ENCODE data around the gene TRDMT1. TPM values are rescaled to one million over a fixed set of nuclear protein-coding genes. Genes with fewer than 3 reads are reported as not detected.

TRDMT1 gene
- polyA plus RNA-seq, 1 donor from 2014 or later: 25.4 TPM

DNA sequence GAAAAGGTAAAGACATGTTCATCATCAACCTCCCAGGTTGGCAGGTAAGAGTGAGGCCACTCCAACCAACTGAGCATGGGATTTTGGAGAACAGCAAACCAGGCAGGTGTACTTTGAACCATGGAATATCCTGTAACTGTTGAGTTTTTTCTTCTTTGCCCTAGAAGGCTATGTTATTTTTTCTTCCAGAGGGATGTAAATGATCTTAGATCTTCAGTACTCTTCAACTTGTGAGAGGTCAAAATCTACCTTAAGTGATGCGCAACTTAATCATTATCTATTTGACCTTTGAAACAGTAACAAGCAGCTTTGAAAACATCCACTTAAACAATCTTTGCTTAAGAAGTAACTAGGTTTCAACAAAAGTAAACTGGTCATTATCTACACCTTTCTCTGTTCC is 71.7 kb downstream of the TRDMT1 start, which contains the start of gene CUBN:
Gene CUBN (minus strand): TSS at position 71 of the 400 bp plus-strand sequence. CDS start 46 bp downstream, at position 25.
- H4K20me1 ChIP-seq (ENCODE audit: insufficient read depth): no peaks in the 10 kb centered on the region
- no peaks in the 10 kb centered on the region for H3K27me3 ChIP-seq (ENCODE audit: insufficient read depth, low read depth, low read length)
- no peaks in the 10 kb centered on the region for H3K9me2 ChIP-seq (ENCODE audit: insufficient read depth, low read length)
- H3K9me3 ChIP-seq (ENCODE audit: low read length): no peaks in the 10 kb centered on the region
- no peak within 1 kb of the TSS for H2AFZ ChIP-seq (ENCODE audit: low read depth, low read length)
- H3K4me2 ChIP-seq (ENCODE audit: low read length): no peak within 1 kb of the TSS
- H3K27ac ChIP-seq (ENCODE audit: low read length): no peak within 1 kb of the TSS
- H3K4me3 ChIP-seq (ENCODE audit: low read length): no peak within 1 kb of the TSS
- H3K9ac ChIP-seq (ENCODE audit: low read length): no peak within 1 kb of the TSS
- no peaks in the 10 kb centered on the region for H3F3A ChIP-seq (ENCODE audit: insufficient read depth, low read length, poor library complexity, severe bottlenecking)
- H3K79me2 ChIP-seq (replicated peaks; ENCODE audit: insufficient read depth, low read length): no peaks in the 10 kb centered on the region
- TF ChIP-seq, protein P1, sequence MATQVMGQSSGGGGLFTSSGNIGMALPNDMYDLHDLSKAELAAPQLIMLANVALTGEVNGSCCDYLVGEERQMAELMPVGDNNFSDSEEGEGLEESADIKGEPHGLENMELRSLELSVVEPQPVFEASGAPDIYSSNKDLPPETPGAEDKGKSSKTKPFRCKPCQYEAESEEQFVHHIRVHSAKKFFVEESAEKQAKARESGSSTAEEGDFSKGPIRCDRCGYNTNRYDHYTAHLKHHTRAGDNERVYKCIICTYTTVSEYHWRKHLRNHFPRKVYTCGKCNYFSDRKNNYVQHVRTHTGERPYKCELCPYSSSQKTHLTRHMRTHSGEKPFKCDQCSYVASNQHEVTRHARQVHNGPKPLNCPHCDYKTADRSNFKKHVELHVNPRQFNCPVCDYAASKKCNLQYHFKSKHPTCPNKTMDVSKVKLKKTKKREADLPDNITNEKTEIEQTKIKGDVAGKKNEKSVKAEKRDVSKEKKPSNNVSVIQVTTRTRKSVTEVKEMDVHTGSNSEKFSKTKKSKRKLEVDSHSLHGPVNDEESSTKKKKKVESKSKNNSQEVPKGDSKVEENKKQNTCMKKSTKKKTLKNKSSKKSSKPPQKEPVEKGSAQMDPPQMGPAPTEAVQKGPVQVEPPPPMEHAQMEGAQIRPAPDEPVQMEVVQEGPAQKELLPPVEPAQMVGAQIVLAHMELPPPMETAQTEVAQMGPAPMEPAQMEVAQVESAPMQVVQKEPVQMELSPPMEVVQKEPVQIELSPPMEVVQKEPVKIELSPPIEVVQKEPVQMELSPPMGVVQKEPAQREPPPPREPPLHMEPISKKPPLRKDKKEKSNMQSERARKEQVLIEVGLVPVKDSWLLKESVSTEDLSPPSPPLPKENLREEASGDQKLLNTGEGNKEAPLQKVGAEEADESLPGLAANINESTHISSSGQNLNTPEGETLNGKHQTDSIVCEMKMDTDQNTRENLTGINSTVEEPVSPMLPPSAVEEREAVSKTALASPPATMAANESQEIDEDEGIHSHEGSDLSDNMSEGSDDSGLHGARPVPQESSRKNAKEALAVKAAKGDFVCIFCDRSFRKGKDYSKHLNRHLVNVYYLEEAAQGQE (IDR thresholded peaks at IDR 0.05; ENCODE audit: borderline replicate concordance): no peak
- TF ChIP-seq TAF1 (IDR thresholded peaks at IDR 0.05; ENCODE audit: low read depth) (no peak), SMC3 (conservative IDR thresholded peaks at IDR 0.05; ENCODE audit: poor library complexity) (no peak), MXI1 (conservative IDR thresholded peaks at IDR 0.05; ENCODE audit: poor library complexity, severe bottlenecking) (no peak), EZH2 (IDR thresholded peaks at IDR 0.05; ENCODE audit: borderline replicate concordance, insufficient read depth, low read length, poor library complexity, severe bottlenecking) (no peak), RAD21 (conservative IDR thresholded peaks at IDR 0.05) (no peak), EP300 (conservative IDR thresholded peaks at IDR 0.05; ENCODE audit: poor library complexity, severe bottlenecking) (no peak), POLR2AphosphoS5 (IDR thresholded peaks at IDR 0.05) (no peak)
- TF ChIP-seq, protein P2, sequence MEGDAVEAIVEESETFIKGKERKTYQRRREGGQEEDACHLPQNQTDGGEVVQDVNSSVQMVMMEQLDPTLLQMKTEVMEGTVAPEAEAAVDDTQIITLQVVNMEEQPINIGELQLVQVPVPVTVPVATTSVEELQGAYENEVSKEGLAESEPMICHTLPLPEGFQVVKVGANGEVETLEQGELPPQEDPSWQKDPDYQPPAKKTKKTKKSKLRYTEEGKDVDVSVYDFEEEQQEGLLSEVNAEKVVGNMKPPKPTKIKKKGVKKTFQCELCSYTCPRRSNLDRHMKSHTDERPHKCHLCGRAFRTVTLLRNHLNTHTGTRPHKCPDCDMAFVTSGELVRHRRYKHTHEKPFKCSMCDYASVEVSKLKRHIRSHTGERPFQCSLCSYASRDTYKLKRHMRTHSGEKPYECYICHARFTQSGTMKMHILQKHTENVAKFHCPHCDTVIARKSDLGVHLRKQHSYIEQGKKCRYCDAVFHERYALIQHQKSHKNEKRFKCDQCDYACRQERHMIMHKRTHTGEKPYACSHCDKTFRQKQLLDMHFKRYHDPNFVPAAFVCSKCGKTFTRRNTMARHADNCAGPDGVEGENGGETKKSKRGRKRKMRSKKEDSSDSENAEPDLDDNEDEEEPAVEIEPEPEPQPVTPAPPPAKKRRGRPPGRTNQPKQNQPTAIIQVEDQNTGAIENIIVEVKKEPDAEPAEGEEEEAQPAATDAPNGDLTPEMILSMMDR (IDR thresholded peaks at IDR 0.05; ENCODE audit: poor library complexity, severe bottlenecking): no peak
- H3K36me3 ChIP-seq (ENCODE audit: insufficient read depth, low read length): no peaks in the 10 kb centered on the region

DNA sequence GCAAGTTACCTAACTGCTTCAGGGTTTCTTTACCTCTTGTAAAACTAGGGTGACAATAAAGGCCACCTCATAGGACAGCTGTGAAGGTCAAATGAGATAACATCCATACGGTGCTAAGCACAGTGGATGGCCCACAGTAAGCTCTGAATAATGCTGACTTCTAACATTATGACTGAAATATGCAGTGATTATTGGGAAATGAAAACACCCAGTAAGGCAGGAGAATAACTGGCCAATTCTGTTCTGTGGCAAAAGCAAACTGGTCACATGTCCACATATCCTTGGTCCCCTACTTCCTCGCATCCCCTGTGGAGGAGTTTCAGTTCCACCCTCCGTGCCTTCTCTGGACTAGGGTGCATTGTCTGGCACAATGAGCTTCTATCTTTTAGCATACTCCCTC is 73.2 kb downstream of the TRDMT1 start:
- no peak overlapping the region for H2AFZ ChIP-seq (ENCODE audit: low read depth, low read length)
- H3K9me2 ChIP-seq (ENCODE audit: insufficient read depth, low read length): no peaks in the 10 kb centered on the region
- no peaks in the 10 kb centered on the region for H3K79me2 ChIP-seq (replicated peaks; ENCODE audit: insufficient read depth, low read length)
- H3K9ac ChIP-seq (ENCODE audit: low read length): no peak overlapping the region
- H3K27ac ChIP-seq (ENCODE audit: low read length): no peak overlapping the region
- no peaks in the 10 kb centered on the region for H3K27me3 ChIP-seq (ENCODE audit: insufficient read depth, low read depth, low read length)
- TF ChIP-seq EP300 (conservative IDR thresholded peaks at IDR 0.05; ENCODE audit: poor library complexity, severe bottlenecking) (no peak), POLR2AphosphoS5 (IDR thresholded peaks at IDR 0.05) (no peak), RAD21 (conservative IDR thresholded peaks at IDR 0.05) (no peak), SMC3 (conservative IDR thresholded peaks at IDR 0.05; ENCODE audit: poor library complexity) (no peak), TAF1 (IDR thresholded peaks at IDR 0.05; ENCODE audit: low read depth) (no peak), MXI1 (conservative IDR thresholded peaks at IDR 0.05; ENCODE audit: poor library complexity, severe bottlenecking) (no peak), EZH2 (IDR thresholded peaks at IDR 0.05; ENCODE audit: borderline replicate concordance, insufficient read depth, low read length, poor library complexity, severe bottlenecking) (no peak)
- TF ChIP-seq, protein P2 (IDR thresholded peaks at IDR 0.05; ENCODE audit: poor library complexity, severe bottlenecking): no peak
- TF ChIP-seq, protein P1 (IDR thresholded peaks at IDR 0.05; ENCODE audit: borderline replicate concordance): no peak
- no peaks in the 10 kb centered on the region for H4K20me1 ChIP-seq (ENCODE audit: insufficient read depth)
- no peak overlapping the region for H3K4me2 ChIP-seq (ENCODE audit: low read length)
- no peaks in the 10 kb centered on the region for H3F3A ChIP-seq (ENCODE audit: insufficient read depth, low read length, poor library complexity, severe bottlenecking)
- no peaks in the 10 kb centered on the region for H3K36me3 ChIP-seq (ENCODE audit: insufficient read depth, low read length)
- H3K4me3 ChIP-seq (ENCODE audit: low read length): no peak overlapping the region
- no peaks in the 10 kb centered on the region for H3K9me3 ChIP-seq (ENCODE audit: low read length)
